Middle frontal gyrus (tissue), 1 donor: Measurements from ENCODE around the gene MRNIP.
"Not testable (repeated sequence)": the region's sequence is repeated elsewhere in the genome, so short reads cannot be mapped to it uniquely, and the experiment has no call there.

ENCODE experiments used
- DNase-seq: peaks from one replicate; pipeline ENCODE4 v3.0.0-alpha.2; 2015; ENCODE audit warnings: low spot score; ENCODE audit errors: extremely low spot score

MRNIP gene

GRCh38 chr5:179792612-179793467, 65.8 kb downstream of the MRNIP start:
- DNase-seq: no peak

GRCh38 chr5:179791881-179792611, 66.6 kb downstream of the MRNIP start:
- no peak for DNase-seq

- not testable (repeated sequence) for DNase-seq
Observed at GRCh38 chr5:179789278-179789677, 69.3 kb downstream of the MRNIP start.

DNA sequence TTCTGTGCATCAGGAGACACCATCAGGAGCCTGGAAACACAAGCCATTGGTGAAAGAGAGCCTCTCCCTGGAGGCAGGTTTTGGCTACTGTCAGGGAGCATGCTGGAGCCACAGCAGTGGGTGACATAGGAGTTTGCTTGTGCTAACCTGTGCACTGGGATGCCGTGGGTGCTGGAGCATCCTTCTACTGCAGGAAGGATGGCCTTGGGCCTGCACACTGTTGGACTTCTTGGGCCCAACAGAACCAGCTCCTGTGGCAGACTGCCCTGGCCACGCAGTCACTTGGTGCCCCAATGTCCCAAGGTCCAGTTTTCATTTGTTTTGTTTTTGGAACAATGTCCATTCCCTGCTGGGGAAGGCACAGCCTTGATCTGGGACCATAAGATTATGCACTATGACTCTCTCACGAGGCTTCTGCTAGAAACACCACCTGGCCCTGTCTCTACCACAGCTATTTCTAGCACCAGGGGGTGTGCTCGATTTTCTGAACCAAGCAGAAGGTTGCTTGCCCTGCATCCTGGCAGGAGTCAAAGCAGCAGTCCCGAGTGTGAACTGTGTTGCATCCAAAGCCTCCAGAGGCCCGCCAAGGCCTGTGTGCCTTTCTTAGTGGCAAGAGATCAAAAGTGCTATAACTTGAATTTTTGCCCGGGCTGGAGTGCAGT, 70.3 kb downstream of the MRNIP start:
- no peak for DNase-seq
